Measurements from ENCODE around the gene SEMA4D.
"Not testable (repeated sequence)": the region's sequence is repeated elsewhere in the genome, so short reads cannot be mapped to it uniquely, and the experiment has no call there.

The SEMA4D gene

GRCh38 chr9:89482056-89482851 is 15.7 kb downstream of the SEMA4D start:
- DNase-seq (ENCODE audit: low spot score) = no peak

DNA sequence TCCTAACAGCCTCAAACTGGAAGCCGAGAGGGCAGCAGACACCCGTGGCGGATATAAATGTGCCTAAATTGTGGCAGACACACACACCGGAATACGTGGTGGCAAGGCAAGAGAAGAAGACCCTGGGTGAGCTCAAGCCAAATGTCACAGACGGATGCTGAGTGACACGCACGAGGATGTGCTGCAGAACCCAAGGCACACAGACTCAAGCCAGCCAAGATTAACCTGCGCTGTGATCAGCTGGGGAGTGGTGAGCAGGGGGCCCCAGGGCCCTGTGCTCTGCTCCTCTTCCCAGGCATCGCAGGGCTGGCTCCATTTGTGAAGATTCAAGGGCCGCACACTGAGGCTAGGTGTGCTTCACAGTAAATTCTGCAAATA is 16.4 kb downstream of the SEMA4D start:
- no peak for DNase-seq (ENCODE audit: low spot score)

DNA sequence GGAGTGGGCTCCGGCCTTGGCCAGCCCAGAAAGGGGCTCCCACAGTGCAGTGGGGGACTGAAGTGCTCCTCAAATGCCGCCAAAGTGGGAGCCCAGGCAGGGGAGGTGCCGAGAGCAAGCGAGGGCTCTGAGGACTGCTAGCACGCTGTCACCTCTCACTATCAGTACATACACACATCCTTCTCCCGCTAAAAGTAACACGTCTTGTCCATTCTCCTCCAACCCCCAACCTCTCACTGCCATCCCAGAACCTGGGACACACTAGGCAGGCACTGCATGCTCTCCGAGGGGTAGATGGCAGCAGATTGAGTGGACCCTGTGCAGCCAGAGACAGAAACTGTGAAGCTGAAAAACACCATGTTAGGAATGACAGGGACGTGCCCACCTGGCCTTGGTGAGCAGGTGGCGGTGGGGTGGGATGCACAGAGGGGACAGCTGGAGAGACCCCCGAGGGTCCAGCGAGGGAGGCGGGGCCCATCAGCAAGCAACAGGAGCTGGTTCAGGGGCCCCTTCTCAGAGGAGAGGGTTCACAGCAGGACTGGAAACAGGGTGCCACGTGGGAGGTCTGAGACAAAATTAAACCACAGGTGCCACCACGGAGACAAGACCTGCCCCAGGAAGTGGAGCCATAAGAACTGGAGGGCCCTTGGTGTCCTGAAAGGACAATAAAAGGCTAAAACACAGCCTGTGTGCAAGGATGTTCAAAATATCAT is 16.9 kb downstream of the SEMA4D start:
- DNase-seq (ENCODE audit: low spot score) = no peak

- DNase-seq (ENCODE audit: low spot score) = not testable (repeated sequence)
Measured at GRCh38 chr9:89480372-89480771, 17.5 kb downstream of the SEMA4D start.

DNA sequence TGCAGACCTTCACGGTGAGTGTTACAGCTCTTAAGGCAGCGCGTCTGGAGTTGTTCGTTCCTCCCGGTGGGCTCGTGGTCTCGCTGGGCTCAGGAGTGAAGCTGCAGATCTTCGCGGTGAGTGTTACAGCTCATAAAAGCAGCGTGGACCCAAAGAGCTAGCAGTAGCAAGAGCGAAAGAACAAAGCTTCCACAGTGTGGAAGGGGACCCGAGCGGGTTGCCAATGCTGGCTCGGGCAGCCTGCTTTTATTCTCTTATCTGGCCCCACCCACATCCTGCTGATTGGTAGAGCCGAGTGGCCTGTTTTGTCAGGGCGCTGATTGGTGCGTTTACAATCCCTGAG is 18.3 kb downstream of the SEMA4D start:
- DNase-seq (ENCODE audit: low spot score) = not testable (repeated sequence)

- DNase-seq (ENCODE audit: low spot score) = no peak
Measured at GRCh38 chr9:89478821-89479668, 18.9 kb downstream of the SEMA4D start.

DNA sequence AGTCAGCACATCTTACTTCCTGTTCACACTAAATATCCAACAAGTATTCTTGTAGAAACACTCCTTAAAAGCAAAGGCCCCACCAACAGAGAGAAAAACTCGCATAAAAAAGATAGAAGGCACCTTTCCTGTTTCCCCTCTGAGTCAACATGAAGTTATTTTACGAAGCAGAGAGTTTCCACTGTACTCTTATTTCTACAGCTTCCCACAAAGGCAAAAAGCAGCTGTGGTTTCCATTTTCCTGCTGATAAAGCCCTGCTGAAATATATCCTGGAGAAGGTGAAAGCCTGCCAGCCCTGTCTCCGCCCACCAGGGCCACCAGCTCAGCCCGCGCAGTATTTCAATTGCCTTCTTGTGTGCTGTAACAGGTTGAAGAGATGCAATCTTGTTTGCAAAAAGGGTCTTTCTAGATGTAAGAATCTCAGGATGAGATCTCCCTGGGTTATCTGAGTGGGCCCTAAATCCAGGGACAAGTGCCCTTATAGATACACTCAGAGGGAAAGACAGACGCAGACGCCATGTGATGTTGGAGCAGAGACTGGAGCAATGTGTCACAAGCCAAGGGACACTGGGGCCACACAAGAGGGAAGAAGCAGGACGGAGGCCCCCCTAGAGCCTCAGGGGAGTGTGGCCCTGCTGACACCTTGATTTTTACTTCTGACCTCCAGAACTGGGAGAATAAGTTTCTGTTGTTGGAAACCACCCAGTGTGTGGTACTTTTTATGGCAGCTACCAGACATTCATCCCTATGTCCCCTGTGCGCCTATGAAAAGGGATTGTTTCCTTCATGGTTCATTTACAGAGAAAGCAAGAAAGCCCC is 19.9 kb downstream of the SEMA4D start:
- DNase-seq (ENCODE audit: low spot score) = no peak

DNA sequence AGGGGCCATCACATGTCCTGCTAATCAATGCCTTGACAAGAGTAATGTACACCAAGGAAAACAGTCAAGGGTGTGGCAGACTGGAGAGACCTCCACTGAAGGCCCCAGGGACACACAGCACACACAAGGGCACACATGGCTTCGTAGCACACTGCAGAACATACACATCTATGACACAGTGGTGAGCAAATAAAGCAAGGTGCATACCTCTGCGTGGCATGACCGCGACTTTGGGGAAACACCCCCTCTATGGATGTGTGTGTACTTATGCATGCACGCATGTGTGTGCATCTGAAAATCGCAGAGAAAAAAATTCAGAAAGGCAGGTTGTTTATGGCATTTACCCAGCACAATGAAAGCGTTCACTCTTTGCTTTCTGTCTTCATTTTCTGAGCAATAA is 20.5 kb downstream of the SEMA4D start:
- DNase-seq (ENCODE audit: low spot score) = no peak

DNA sequence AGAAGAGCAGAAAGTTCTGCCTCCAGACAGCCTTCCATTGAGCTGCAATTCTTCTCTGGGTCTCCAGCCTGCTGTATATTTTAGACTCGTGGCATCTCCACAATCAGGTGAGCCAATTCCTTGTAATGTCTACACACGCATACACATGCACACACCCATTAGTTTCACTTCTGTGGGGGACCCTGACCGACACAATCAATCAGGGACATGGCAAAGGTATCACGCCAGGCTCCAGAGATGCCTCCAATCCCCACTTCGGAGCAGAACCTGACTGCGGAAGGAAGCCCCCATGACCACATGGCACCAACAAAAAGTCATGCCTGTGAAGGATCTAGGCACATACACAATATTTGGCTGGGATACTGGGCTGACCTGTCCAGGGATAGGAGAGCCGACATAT is 21.4 kb downstream of the SEMA4D start:
- DNase-seq (ENCODE audit: low spot score) = no peak

GRCh38 chr9:89475891-89476440 is 21.9 kb downstream of the SEMA4D start:
- DNase-seq (ENCODE audit: low spot score) = no peak

GRCh38 chr9:89474939-89475338 is 23.0 kb downstream of the SEMA4D start:
- DNase-seq (ENCODE audit: low spot score) = no peak

DNA sequence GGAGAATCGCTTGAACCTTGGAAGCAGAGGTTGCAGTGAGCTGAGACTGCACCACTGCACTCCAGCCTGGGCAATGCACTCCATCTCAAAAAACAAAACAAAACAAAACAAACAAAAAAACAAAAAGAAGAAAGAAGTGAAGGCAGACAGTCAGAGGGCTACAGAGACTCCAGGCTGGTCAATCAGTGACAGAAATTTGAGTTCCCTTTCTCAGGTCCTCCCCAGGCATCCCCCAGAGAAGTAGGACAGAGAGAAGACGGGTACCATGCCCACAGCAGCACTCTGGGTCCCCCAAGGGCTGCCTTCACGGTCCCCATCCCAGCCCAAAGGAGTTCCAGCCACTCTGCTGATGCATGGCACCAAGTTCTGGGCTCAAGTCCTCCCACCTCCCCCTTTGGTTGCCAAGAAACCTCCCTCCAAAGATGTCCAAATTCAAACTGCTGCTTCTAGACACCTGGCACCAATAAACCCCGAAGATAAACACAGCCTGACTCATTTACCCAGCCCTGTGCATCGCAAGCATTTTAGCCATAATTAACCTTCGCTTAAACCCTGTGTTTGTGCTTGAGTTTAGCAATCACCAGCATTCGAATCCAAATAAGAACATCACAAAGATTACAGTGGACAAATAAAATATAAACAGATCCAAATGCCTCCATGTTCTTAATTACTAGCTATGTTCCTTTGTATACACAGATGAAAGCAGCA is 24.0 kb downstream of the SEMA4D start:
- no peak for DNase-seq (ENCODE audit: low spot score)

- not testable (repeated sequence) for DNase-seq (ENCODE audit: low spot score)
Measured at GRCh38 chr9:89471796-89472320, 26.1 kb downstream of the SEMA4D start.

GRCh38 chr9:89471390-89471789 is 26.5 kb downstream of the SEMA4D start:
- no peak for DNase-seq (ENCODE audit: low spot score)

- no peak for DNase-seq (ENCODE audit: low spot score)
Measured at GRCh38 chr9:89470224-89470839, 27.6 kb downstream of the SEMA4D start.

DNA sequence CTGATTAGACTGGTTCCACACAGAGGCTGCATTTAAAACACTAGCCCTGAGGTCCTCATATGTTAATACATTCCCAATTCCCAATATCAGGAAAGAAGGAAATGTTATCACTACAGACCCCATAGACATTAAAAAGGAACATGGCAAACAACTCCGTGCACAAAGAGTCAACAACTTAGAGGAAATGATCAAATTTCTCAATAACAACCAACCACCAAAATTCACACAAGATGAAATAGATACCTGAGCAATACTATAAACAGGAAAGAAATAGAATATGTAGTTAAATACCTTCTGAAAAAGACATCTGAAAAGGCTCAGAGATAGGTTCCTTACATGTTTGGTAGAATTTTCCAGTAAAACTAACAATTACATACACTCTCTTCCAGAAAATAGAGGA is 28.9 kb downstream of the SEMA4D start:
- DNase-seq (ENCODE audit: low spot score) = no peak

- DNase-seq (ENCODE audit: low spot score) = no peak
Measured at GRCh38 chr9:89468281-89468960, 29.5 kb downstream of the SEMA4D start.

GRCh38 chr9:89467278-89467625 is 30.7 kb downstream of the SEMA4D start:
- no peak for DNase-seq (ENCODE audit: low spot score)

- no peak for DNase-seq (ENCODE audit: low spot score)
Measured at GRCh38 chr9:89466451-89467277, 31.2 kb downstream of the SEMA4D start.
